GM12878 (cell line): ENCODE results near the gene NINL. TPM values are rescaled to one million over a fixed set of nuclear protein-coding genes. Genes with fewer than 3 reads are reported as not detected.
A peak's percentile ranks its signal among the peaks of the same experiment; 100 is the strongest.

Source experiments
- ATAC-seq: fragments of 200-7000 bp; cut with Tn5 transposase; 3 replicates; pipeline ENCODE4 v1.9.1; 2020; ENCODE audit warnings: mild to moderate bottlenecking, moderate library complexity
- BruUV-seq: library from RNA; stranded (reverse); fragments of 400-500 nt; replicated peaks from 2 replicates; lab custom pipeline; 2021; lab: Mats Ljungman, UMichigan
- CTCF ChIA-PET: fragments of 300-600 bp; sonication (Branson Sonifier 250); formaldehyde crosslinking; extraction: SDS; loops from one replicate; lab custom pipeline; 2021; ENCODE audit warnings: inconsistent platforms; lab: Yijun Ruan, JAX
- POLR2A ChIA-PET: fragments of 350-600 bp; formaldehyde crosslinking; extraction: SDS; loops from one replicate; lab custom pipeline; 2021; ENCODE audit warnings: inconsistent platforms; lab: Charles Lee
- RAD21 ChIA-PET: fragments of 300-600 bp; sonication (Branson Sonifier 250); formaldehyde crosslinking; loops from one replicate; lab custom pipeline; 2023; ENCODE audit warnings: antibody characterized with exemption; ENCODE audit not compliant: unreplicated experiment; lab: Charles Lee
- SMC1A ChIA-PET: fragments of 300-600 bp; sonication (Branson Sonifier 250); formaldehyde crosslinking; loops from one replicate; lab custom pipeline; 2023; ENCODE audit not compliant: unreplicated experiment, uncharacterized antibody; lab: Charles Lee
- DNase-seq: peaks from one replicate; pipeline ENCODE4 v3.0.0-alpha.2; 2011; ENCODE audit warnings: low read depth, low spot score
- FAIRE-seq: peaks from 3 replicates; lab custom pipeline; 2011; peaks lifted over from hg19 to GRCh38; lab: Jason Lieb, UNC
- H2AFZ ChIP-seq: 2 replicates; pipeline ENCODE4 v1.6.0; 2011; ENCODE audit warnings: low read depth, low read length, control low read depth; ENCODE audit not compliant: control insufficient read depth
- H3K27ac ChIP-seq: 2 replicates; pipeline ENCODE4 v1.5.1; 2011; ENCODE audit warnings: control low read depth; ENCODE audit not compliant: control insufficient read depth, insufficient read depth
- H3K27me3 ChIP-seq, 2 experiments: replicated peaks in 1 of 2; 2 replicates each; pipeline versions ENCODE4 v1.6.0 to v1.6.1; 2011; ENCODE audit warnings: low read length in 1 of 2; ENCODE audit not compliant: control insufficient read depth in 2 of 2, insufficient read depth in 2 of 2
- H3K36me3 ChIP-seq, 2 experiments: 2 replicates each; pipeline ENCODE4 v1.5.1; 2011; ENCODE audit warnings: low read length in 1 of 2; ENCODE audit not compliant: control insufficient read depth in 2 of 2, insufficient read depth in 2 of 2
- H3K4me1 ChIP-seq: 2 replicates; pipeline ENCODE4 v1.6.1; 2011; ENCODE audit warnings: mild to moderate bottlenecking, low read length, moderate library complexity, mixed read lengths; ENCODE audit not compliant: control insufficient read depth, insufficient read depth
- H3K4me2 ChIP-seq: 2 replicates; pipeline ENCODE4 v1.6.0; 2011; ENCODE audit warnings: control low read depth; ENCODE audit not compliant: control insufficient read depth, insufficient read depth
- H3K4me3 ChIP-seq: fragments of 200-600 bp; sonication (generic); 2 replicates; pipeline ENCODE4 v1.5.1; 2016
- H3K79me2 ChIP-seq: 2 replicates; pipeline ENCODE4 v1.6.0; 2011; ENCODE audit warnings: low read length; ENCODE audit not compliant: control insufficient read depth, insufficient read depth
- H3K9ac ChIP-seq: 2 replicates; pipeline ENCODE4 v1.8.0; 2011; ENCODE audit warnings: low read length, control low read depth, mixed read lengths; ENCODE audit not compliant: control insufficient read depth, insufficient read depth
- H3K9me3 ChIP-seq: replicated peaks from 3 replicates; pipeline ENCODE4 v1.5.1; 2011; ENCODE audit warnings: mild to moderate bottlenecking, low read length; ENCODE audit not compliant: control insufficient read depth, insufficient read depth
- H4K20me1 ChIP-seq: 2 replicates; pipeline ENCODE4 v1.6.0; 2011; ENCODE audit not compliant: control insufficient read depth, insufficient read depth
- CBFB ChIP-seq: IDR thresholded peaks from 2 replicates; pipeline ENCODE4 v1.6.1; 2016; ENCODE audit warnings: antibody characterized with exemption, low read depth
- POU2F2 ChIP-seq: IDR thresholded peaks from 3 replicates; pipeline ENCODE4 v1.6.1; 2011; ENCODE audit warnings: low read depth, mild to moderate bottlenecking, low read length, borderline replicate concordance
- RAD21 ChIP-seq: IDR thresholded peaks from 2 replicates; pipeline ENCODE4 v1.6.1; 2011; ENCODE audit warnings: mild to moderate bottlenecking, low read depth, low read length, moderate library complexity; ENCODE audit not compliant: insufficient read depth
- RFX5 ChIP-seq: IDR thresholded peaks from 2 replicates; pipeline ENCODE4 v1.6.1; 2011; ENCODE audit warnings: low read depth, low read length, improper control_type of control experiment
- SMC3 ChIP-seq: IDR thresholded peaks from 2 replicates; pipeline ENCODE4 v1.6.1; 2011; ENCODE audit warnings: low read length, improper control_type of control experiment, borderline replicate concordance
- ZBED1 ChIP-seq: IDR thresholded peaks from 2 replicates; pipeline ENCODE4 v1.6.1; 2016; ENCODE audit warnings: borderline replicate concordance
- WGBS: methylation state at CpG from one replicate; pipeline ENCODE4 v1.1.6; 2016; ENCODE audit warnings: low lambda C conversion rate; ENCODE audit not compliant: insufficient replicate concordance, insufficient coverage; ENCODE audit errors: missing lambda C conversion rate; 5-methylcytosine and 5-hydroxymethylcytosine counted together
- in situ Hi-C: fragments of 300-500 bp; cut with MboI; formaldehyde crosslinking; loops from 9 replicates; pipeline ENCODE4 v1.14.3; 2018; ENCODE audit warnings: mixed read lengths
- intact Hi-C: fragments of 100-400 bp; cut with micrococcal nuclease; formaldehyde crosslinking; loops from one replicate; pipeline ENCODE4 v1.14.2; 2022; ENCODE audit not compliant: unreplicated experiment
- polyA plus RNA-seq, 11 experiments: library from polyadenylated mRNA; depleted of rRNA in 4 of 11; unstranded in 6 of 11; stranded (reverse) in 5 of 11; fragments of >200 nt; fragmentation: Nextera tagmentation in 4 of 11; fragmentation: Illumina TruSeq in 1 of 11; extraction: Ambion mirVana in 4 of 11; extraction: Trizol in 1 of 11; gene quantifications; 1 replicate in 1 of 11; 2 replicates in 10 of 11; pipeline versions ENCODE4 v1.2.1 to v1.2.3, GENCODE V29; 2011 to 2016; ENCODE audit warnings: inconsistent platforms in 2 of 11, missing spikeins in 2 of 11, low read depth in 1 of 11
- total RNA-seq, 4 experiments: library from RNA; depleted of rRNA in 3 of 4; stranded (reverse); fragments of >200 nt in 3 of 4; fragmentation: Illumina TruSeq in 1 of 4; extraction: Trizol in 1 of 4; gene quantifications; 2 replicates each; pipeline versions ENCODE4 v1.2.1 to v1.2.3, GENCODE V29; 2013 to 2021
- TF ChIP-seq, protein P1 (sequence below): IDR thresholded peaks from 2 replicates; pipeline ENCODE4 v1.6.1; 2011; ENCODE audit warnings: low read depth, low read length, improper control_type of control experiment, borderline replicate concordance
- TF ChIP-seq, protein P2 (sequence below): fragments of 450-650 bp; IDR thresholded peaks from 2 replicates; pipeline ENCODE4 v1.6.1; 2017; ENCODE audit warnings: borderline replicate concordance
- TF ChIP-seq, protein P3 (sequence below): IDR thresholded peaks from 2 replicates; pipeline ENCODE4 v1.6.1; 2012; ENCODE audit warnings: improper control_type of control experiment, low read depth, low read length; ENCODE audit not compliant: insufficient replicate concordance
- TF ChIP-seq, protein P4 (sequence below), 3 experiments: IDR thresholded peaks in 2 of 3; conservative IDR thresholded peaks in 1 of 3; 2 replicates each; pipeline ENCODE4 v1.5.1; 2011; ENCODE audit warnings: low read depth in 3 of 3, low read length in 3 of 3, mild to moderate bottlenecking in 3 of 3, control low read depth in 2 of 3, moderate library complexity in 2 of 3, inconsistent platforms in 1 of 3, mixed read lengths in 1 of 3; ENCODE audit not compliant: control insufficient read depth in 2 of 3, insufficient read depth in 1 of 3; ENCODE audit errors: extremely low read depth in 1 of 3

The NINL gene
- total and polyA plus RNA-seq, 10 of the 15 experiments (the other 5 are each of a cell fraction or from before 2014, with no cell fraction given), result 0.04 to 0.77 (median 0.23) TPM; not detected in 1

DNA sequence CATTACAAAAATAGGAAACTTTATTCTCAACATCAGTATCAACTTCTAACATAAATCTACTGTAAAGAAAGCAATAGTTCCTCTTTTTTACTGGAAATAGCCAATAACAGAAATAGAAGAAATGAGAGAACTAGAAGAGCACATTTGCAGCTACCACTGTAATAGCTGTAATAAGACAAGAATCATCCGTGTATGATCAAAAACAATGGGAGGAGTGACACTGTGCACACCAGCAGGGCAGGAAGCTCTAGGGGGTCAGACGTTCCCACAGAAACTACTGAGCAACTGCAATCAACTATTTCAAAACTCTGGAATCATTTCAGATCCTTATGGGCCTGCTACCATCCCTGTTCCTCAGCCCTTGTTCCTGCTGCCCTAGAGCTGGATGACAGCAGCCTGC, 43.7 kb downstream of the NINL start (continued):
- no peak for TF ChIP-seq CBFB

DNA sequence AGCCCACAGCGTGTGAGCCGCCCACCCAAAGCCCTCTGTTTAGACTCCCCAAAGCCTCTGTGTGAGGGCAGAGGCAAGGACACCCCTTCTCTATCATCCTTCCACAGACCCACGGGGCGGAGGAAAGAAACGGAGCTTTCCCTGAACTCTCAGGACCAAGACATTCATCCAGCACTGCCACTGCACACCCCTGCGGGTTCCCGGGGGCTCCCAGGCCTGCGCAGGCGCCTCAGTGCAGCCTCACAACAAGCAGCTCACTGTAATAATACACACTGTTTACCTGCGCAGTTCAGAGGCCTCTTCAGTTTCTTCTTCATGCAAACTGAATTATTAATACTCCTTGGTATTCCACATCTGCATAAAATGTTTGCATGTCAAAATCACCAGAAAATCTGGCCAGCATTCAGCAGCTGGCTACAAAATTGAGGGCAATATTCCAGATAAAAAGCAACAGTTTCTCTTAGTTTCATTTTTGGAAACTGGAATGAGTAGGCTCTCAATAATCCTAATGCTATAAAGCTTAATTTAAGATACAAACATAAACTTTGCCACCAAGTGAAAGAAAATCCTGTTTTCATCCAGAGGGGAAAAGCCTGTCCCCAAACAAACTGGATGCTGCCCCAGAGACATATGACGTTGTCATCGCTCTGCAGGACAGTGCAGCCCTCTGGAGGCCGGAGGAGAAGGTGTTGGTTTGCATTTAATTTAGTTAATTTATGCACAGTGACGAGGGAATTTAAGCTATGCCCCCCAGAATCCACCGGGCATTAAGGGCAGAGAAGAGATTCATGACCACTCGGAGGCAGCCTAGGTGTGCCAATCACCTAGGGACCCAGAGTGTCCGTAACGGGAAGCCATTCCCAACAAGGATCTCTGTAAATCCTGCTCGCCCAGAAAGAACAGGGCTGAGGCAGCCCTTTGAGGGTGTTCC, 45.3 kb downstream of the NINL start:
- BruUV-seq, result no TSS peak
- ChIA-PET RAD21 (no interaction called here), POLR2A (no interaction called here), SMC1A (interaction anchor here (1.0 to 1.6 kb wide), 3 partner anchors 13 to 544 kb away, joined by 3 to 4 read pairs (median 3); no protein-coding TSS in a partner anchor), CTCF (interaction anchor here (0.6 to 0.9 kb wide), 3 partner anchors 12 to 141 kb away, joined by 3 read pairs; no protein-coding TSS in a partner anchor)
- H3K4me2 ChIP-seq, result no peak overlapping the region
- no peaks in the 10 kb centered on the region for H3K4me1 ChIP-seq
- intact Hi-C loops (no loop called here), in situ Hi-C loops (no loop called here)
- TF ChIP-seq, protein P1, sequence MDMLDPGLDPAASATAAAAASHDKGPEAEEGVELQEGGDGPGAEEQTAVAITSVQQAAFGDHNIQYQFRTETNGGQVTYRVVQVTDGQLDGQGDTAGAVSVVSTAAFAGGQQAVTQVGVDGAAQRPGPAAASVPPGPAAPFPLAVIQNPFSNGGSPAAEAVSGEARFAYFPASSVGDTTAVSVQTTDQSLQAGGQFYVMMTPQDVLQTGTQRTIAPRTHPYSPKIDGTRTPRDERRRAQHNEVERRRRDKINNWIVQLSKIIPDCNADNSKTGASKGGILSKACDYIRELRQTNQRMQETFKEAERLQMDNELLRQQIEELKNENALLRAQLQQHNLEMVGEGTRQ, result no peak
- TF ChIP-seq, protein P2, sequence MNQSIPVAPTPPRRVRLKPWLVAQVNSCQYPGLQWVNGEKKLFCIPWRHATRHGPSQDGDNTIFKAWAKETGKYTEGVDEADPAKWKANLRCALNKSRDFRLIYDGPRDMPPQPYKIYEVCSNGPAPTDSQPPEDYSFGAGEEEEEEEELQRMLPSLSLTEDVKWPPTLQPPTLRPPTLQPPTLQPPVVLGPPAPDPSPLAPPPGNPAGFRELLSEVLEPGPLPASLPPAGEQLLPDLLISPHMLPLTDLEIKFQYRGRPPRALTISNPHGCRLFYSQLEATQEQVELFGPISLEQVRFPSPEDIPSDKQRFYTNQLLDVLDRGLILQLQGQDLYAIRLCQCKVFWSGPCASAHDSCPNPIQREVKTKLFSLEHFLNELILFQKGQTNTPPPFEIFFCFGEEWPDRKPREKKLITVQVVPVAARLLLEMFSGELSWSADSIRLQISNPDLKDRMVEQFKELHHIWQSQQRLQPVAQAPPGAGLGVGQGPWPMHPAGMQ, result no peak
- TF ChIP-seq POU2F2 (peak; percentile 24; the same call in 1 of the 3 replicates), SMC3 (peak; percentile 17; the same call in 1 of the 2 replicates), ZBED1 (no peak), RAD21 (peak; percentile 31; the same call in 1 of the 2 replicates), RFX5 (peak; percentile 78)
- TF ChIP-seq, protein P3, sequence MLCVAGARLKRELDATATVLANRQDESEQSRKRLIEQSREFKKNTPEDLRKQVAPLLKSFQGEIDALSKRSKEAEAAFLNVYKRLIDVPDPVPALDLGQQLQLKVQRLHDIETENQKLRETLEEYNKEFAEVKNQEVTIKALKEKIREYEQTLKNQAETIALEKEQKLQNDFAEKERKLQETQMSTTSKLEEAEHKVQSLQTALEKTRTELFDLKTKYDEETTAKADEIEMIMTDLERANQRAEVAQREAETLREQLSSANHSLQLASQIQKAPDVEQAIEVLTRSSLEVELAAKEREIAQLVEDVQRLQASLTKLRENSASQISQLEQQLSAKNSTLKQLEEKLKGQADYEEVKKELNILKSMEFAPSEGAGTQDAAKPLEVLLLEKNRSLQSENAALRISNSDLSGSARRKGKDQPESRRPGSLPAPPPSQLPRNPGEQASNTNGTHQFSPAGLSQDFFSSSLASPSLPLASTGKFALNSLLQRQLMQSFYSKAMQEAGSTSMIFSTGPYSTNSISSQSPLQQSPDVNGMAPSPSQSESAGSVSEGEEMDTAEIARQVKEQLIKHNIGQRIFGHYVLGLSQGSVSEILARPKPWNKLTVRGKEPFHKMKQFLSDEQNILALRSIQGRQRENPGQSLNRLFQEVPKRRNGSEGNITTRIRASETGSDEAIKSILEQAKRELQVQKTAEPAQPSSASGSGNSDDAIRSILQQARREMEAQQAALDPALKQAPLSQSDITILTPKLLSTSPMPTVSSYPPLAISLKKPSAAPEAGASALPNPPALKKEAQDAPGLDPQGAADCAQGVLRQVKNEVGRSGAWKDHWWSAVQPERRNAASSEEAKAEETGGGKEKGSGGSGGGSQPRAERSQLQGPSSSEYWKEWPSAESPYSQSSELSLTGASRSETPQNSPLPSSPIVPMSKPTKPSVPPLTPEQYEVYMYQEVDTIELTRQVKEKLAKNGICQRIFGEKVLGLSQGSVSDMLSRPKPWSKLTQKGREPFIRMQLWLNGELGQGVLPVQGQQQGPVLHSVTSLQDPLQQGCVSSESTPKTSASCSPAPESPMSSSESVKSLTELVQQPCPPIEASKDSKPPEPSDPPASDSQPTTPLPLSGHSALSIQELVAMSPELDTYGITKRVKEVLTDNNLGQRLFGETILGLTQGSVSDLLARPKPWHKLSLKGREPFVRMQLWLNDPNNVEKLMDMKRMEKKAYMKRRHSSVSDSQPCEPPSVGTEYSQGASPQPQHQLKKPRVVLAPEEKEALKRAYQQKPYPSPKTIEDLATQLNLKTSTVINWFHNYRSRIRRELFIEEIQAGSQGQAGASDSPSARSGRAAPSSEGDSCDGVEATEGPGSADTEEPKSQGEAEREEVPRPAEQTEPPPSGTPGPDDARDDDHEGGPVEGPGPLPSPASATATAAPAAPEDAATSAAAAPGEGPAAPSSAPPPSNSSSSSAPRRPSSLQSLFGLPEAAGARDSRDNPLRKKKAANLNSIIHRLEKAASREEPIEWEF, result no peak
- TF ChIP-seq, protein P4, sequence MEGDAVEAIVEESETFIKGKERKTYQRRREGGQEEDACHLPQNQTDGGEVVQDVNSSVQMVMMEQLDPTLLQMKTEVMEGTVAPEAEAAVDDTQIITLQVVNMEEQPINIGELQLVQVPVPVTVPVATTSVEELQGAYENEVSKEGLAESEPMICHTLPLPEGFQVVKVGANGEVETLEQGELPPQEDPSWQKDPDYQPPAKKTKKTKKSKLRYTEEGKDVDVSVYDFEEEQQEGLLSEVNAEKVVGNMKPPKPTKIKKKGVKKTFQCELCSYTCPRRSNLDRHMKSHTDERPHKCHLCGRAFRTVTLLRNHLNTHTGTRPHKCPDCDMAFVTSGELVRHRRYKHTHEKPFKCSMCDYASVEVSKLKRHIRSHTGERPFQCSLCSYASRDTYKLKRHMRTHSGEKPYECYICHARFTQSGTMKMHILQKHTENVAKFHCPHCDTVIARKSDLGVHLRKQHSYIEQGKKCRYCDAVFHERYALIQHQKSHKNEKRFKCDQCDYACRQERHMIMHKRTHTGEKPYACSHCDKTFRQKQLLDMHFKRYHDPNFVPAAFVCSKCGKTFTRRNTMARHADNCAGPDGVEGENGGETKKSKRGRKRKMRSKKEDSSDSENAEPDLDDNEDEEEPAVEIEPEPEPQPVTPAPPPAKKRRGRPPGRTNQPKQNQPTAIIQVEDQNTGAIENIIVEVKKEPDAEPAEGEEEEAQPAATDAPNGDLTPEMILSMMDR (IDR thresholded peaks at IDR 0.05 in 2 of 3, conservative IDR thresholded peaks at IDR 0.05 in 1 of 3; ENCODE audit: control insufficient read depth in 2 of 3, extremely low read depth in 1 of 3, insufficient read depth in 1 of 3, low read depth in 3 of 3, low read length in 3 of 3), result peak; percentile 15 to 32 (median 25); a peak in 3 of 6 replicates
- no peaks in the 10 kb centered on the region for H4K20me1 ChIP-seq
- H3K9ac ChIP-seq, result no peak overlapping the region
- ATAC-seq (peak; percentile 67), DNase-seq (no peak), FAIRE-seq (no peak)
- no peaks in the 10 kb centered on the region for H3K79me2 ChIP-seq
- H3K27me3 ChIP-seq, result 0 out of 4 replicates have a peak, but pooled peaks cover 0 to 1% of the 10 kb centered on the region in 2 experiments
- H3K4me3 ChIP-seq, result no peak overlapping the region
- no peak overlapping the region for H2AFZ ChIP-seq
- H3K36me3 ChIP-seq, result no peaks in the 10 kb centered on the region
- WGBS, result 44% methylated on average over 19 of the region's 19 CpGs
- no peak overlapping the region for H3K27ac ChIP-seq
- no peaks in the 10 kb centered on the region for H3K9me3 ChIP-seq
